Cardiac fibroblast (primary cell): ENCODE results near the gene ARL13B.
"Not testable (repeated sequence)": the region's sequence is repeated elsewhere in the genome, so short reads cannot be mapped to it uniquely, and the experiment has no call there.

Experiments
- DNase-seq, 2 donors: peaks; one replicate each; pipeline versions ENCODE4 v3.0.0 to v3.0.0-alpha.2; 2010; ENCODE audit warnings: low read depth in 2 of 2
- H3K4me3 ChIP-seq, 2 donors: replicated peaks in 1 of 2; 1 replicate in 1 of 2; 2 replicates in 1 of 2; pipeline ENCODE4 v1.5.1; 2011; ENCODE audit warnings: low read depth in 2 of 2, low read length in 2 of 2, mild to moderate bottlenecking in 2 of 2, moderate library complexity in 1 of 2
- CTCF ChIP-seq: IDR thresholded peaks from one replicate; pipeline ENCODE4 v1.5.1; 2011; ENCODE audit warnings: low read depth, mild to moderate bottlenecking, low read length, inconsistent platforms

The ARL13B gene

DNA sequence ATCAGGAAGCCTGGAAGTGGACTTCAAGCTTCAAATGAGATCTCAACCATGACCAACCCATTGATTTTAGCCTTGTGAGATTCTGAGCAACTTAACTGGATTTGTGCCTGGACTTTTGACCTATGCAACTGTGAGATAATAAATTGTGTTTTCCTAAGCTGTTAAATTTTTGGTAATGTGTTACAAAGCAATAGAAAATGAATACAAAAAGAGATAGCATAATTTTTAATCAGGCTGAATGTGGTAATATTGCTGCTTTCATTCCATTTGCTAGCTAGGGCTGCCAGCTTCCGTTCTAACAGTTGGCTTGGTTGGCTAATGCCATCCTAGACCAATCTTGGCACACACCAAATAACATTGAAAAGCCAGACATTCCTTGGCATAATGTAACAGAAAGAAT, 18.5 kb upstream of the ARL13B start:
- peak in 1 of 2 donors; percentile 12 for DNase-seq
- TF ChIP-seq CTCF: no peak
- no peak overlapping the region for H3K4me3 ChIP-seq

GRCh38 chr3:93962798-93963197, 17.2 kb upstream of the ARL13B start:
- no peak for TF ChIP-seq CTCF
- DNase-seq: no peak
- no peak overlapping the region for H3K4me3 ChIP-seq

- not testable (repeated sequence) for DNase-seq, H3K4me3 ChIP-seq
These were observed 14.8 kb upstream of the ARL13B start for GRCh38 chr3:93965106-93965505.

- H3K4me3 ChIP-seq: no peak overlapping the region
- TF ChIP-seq CTCF: no peak
These were observed 10.5 kb upstream of the ARL13B start for GRCh38 chr3:93969443-93969842.

DNA sequence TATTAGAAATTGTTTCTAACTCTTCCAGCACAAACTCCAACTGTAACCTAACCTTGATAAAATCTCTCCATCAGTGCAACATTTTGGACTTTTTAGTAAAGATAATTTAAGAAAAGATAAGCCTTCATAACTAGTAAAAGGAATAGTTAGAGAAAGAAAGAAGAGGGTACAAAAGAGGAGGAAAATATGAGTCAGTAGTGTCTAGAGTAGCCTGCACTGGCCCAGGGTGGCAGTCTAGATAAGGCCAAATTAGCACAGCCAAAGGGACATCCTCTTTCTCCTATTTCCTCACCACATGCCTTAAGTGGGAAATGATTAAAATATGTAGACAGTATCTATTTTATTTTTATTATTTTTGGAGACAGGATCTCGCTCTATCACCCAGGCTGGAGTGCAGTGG, 10.0 kb upstream of the ARL13B start:
- H3K4me3 ChIP-seq: no peak overlapping the region
- no peak for DNase-seq
- TF ChIP-seq CTCF: no peak

More at GRCh38 chr3:93969443-93969842, 10.5 kb upstream of the ARL13B start:
- DNase-seq: peak; percentile 59 to 72

DNA sequence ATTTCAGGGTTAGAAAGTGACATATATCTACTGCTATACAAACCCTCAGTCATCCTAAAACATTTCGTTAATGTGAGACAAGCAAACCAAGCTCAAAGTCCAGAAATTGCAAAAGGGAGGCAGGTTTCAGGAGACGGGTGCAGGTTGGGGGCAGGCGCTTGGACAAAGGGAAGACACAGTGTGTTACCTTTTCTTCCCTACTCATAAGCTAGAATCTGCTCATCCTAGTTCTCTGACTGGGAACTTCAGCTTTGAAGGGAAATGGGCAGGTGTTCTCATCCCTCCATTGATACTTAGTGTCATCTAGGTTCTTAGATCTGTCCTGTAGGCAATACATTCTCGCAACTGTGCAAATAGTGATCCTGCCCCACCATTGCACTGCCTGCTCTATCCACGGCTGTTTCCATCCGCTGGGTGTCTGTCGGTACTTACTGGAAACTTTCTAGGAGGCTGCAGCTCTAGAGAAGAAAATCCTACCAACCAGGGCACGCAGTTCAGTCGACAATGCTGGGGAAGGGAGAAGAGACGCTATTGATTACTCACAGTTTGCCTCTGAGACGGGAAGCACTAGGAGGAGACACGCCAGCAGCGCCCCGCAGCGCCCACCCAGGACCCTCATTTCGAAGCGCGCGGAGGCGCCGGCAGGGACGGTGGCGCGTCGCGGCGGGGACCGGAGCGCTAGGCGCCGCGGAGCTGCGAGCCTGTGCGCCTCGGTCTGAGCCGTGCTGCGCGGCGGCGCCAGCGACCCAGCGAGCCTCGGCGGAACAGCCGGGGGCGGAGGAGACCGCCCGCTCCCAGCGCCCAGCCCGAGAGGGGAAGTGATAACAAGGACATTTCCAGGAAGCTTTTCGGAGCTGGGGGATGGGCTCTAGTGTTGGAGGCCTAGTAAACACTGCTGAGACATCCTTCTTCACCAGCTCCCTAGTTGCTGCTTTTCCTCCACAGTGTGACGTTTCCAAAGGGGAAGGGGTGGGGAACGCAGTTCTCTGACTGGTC, 6.5 kb upstream of the ARL13B start, which contains the start of gene PROS1:
Gene PROS1 (minus strand): TSS at position 766 of the 996 bp plus-strand sequence. CDS start 147 bp downstream, at position 619.
- peak; percentile 83 to 97 for DNase-seq
- no peak for TF ChIP-seq CTCF
- H3K4me3 ChIP-seq: peak within 1 kb of the TSS; percentile 61 to 68

GRCh38 chr3:93981649-93982048, 1.7 kb downstream of the ARL13B start:
- H3K4me3 ChIP-seq: no peak overlapping the region
- DNase-seq: no peak
- TF ChIP-seq CTCF: no peak
